ENCODE results near the gene IFT25.

The IFT25 gene

GRCh38 chr1:53956308-53957168 is 11.0 kb upstream of the IFT25 start:
- DNase-seq, result no peak

GRCh38 chr1:53954128-53954527 is 8.6 kb upstream of the IFT25 start:
- no peak for DNase-seq

GRCh38 chr1:53951697-53952096 is 6.2 kb upstream of the IFT25 start:
- DNase-seq, result no peak

- DNase-seq, result peak; percentile 30 to 33
Observed at GRCh38 chr1:53949023-53949990, 3.8 kb upstream of the IFT25 start.

GRCh38 chr1:53948291-53948690 is 2.8 kb upstream of the IFT25 start:
- DNase-seq, result no peak

GRCh38 chr1:53947172-53947907 is 1.8 kb upstream of the IFT25 start:
- DNase-seq, result no peak

GRCh38 chr1:53946252-53947171 is 1.0 kb upstream of the IFT25 start, which contains the start of gene LRRC42:
Gene LRRC42 (plus strand): TSS chr1:53946350. CDS start chr1:53952000, 5,650 bp downstream.
- DNase-seq, result no peak

GRCh38 chr1:53945183-53945432 is 391 bp downstream of the IFT25 start:
- DNase-seq, result no peak

- peak in 1 of 2 experiments; percentile 34 for DNase-seq
Observed at GRCh38 chr1:53944469-53945182, 873 bp downstream of the IFT25 start.

GRCh38 chr1:53943490-53944043 is 1.9 kb downstream of the IFT25 start:
- DNase-seq, result no peak

- DNase-seq, result no peak
Observed at GRCh38 chr1:53943090-53943489, 2.4 kb downstream of the IFT25 start.

GRCh38 chr1:53942127-53942957 is 3.2 kb downstream of the IFT25 start:
- no peak for DNase-seq

GRCh38 chr1:53938136-53938830 is 7.2 kb downstream of the IFT25 start:
- DNase-seq, result no peak

- no peak for DNase-seq
Observed at GRCh38 chr1:53936430-53936829, 9.1 kb downstream of the IFT25 start.

GRCh38 chr1:53934170-53934765 is 11.2 kb downstream of the IFT25 start:
- DNase-seq, result no peak

GRCh38 chr1:53931523-53931922 is 14.0 kb downstream of the IFT25 start:
- DNase-seq, result no peak

- DNase-seq, result no peak
Observed at GRCh38 chr1:53930932-53931331, 14.6 kb downstream of the IFT25 start.

- no peak for DNase-seq
Observed at GRCh38 chr1:53929246-53929960, 16.1 kb downstream of the IFT25 start.
